Measurements from ENCODE around the gene IRF2BP1. TPM values are rescaled to one million over a fixed set of nuclear protein-coding genes. Genes with fewer than 3 reads are reported as not detected.

The IRF2BP1 gene
- total RNA-seq = 14.5 TPM

GRCh38 chr19:45885556-45886426 lies at the start of gene IRF2BP1:
IRF2BP1 (minus strand) TSS chr19:45886141; CDS start chr19:45885774, 367 bp downstream.
- DNase-seq = peak; percentile 88

- no peak for DNase-seq
Measured at GRCh38 chr19:45935267-45935666, 49.3 kb upstream of the IRF2BP1 start.

- DNase-seq = no peak
Measured at GRCh38 chr19:45934551-45935230, 48.8 kb upstream of the IRF2BP1 start.

- DNase-seq = no peak
Measured at GRCh38 chr19:45933759-45934158, 47.8 kb upstream of the IRF2BP1 start.

- no peak for DNase-seq
Measured at GRCh38 chr19:45931055-45931454, 45.1 kb upstream of the IRF2BP1 start.

- DNase-seq = no peak
Measured at GRCh38 chr19:45929247-45929646, 43.3 kb upstream of the IRF2BP1 start.

- DNase-seq = peak; percentile 59
Measured at GRCh38 chr19:45927565-45928261, 41.8 kb upstream of the IRF2BP1 start.

- no peak for DNase-seq
Measured at GRCh38 chr19:45924891-45925447, 39.0 kb upstream of the IRF2BP1 start.

- DNase-seq = no peak
Measured at GRCh38 chr19:45922281-45922680, 36.3 kb upstream of the IRF2BP1 start.

GRCh38 chr19:45920458-45920857 lies 34.5 kb upstream of the IRF2BP1 start:
- DNase-seq = no peak

GRCh38 chr19:45919678-45920077 lies 33.7 kb upstream of the IRF2BP1 start:
- DNase-seq = no peak

GRCh38 chr19:45918721-45919120 lies 32.8 kb upstream of the IRF2BP1 start:
- no peak for DNase-seq

GRCh38 chr19:45917421-45918091 lies 31.6 kb upstream of the IRF2BP1 start:
- no peak for DNase-seq

- no peak for DNase-seq
Measured at GRCh38 chr19:45913874-45914830, 28.2 kb upstream of the IRF2BP1 start, which contains the start of gene NANOS2. NANOS2 (minus strand) TSS chr19:45914778; CDS start chr19:45914693, 85 bp downstream.

GRCh38 chr19:45911291-45911690 lies 25.4 kb upstream of the IRF2BP1 start:
- no peak for DNase-seq

- no peak for DNase-seq
Measured at GRCh38 chr19:45908956-45909355, 23.0 kb upstream of the IRF2BP1 start.

- no peak for DNase-seq
Measured at GRCh38 chr19:45906221-45906620, 20.3 kb upstream of the IRF2BP1 start.

- no peak for DNase-seq
Measured at GRCh38 chr19:45905011-45905410, 19.1 kb upstream of the IRF2BP1 start.

- DNase-seq = peak; percentile 98
Measured at GRCh38 chr19:45902651-45903625, 17.0 kb upstream of the IRF2BP1 start.
